NCI-H2081 treated with DMSO at 0.1 percent for 48 hours (cell line): Measurements from ENCODE around the gene LEF1.
"Not testable (repeated sequence)": the region's sequence is repeated elsewhere in the genome, so short reads cannot be mapped to it uniquely, and the experiment has no call there.

Experiments used
- DNase-seq: peaks from one replicate; lab custom pipeline; 2025; lab: John Stamatoyannopoulos, UW

Gene LEF1

GRCh38 chr4:108031427-108032083 lies 137.2 kb downstream of the LEF1 start:
- no peak for DNase-seq

- no peak for DNase-seq
Measured at GRCh38 chr4:108030332-108030731, 138.4 kb downstream of the LEF1 start.

GRCh38 chr4:108029731-108030130 lies 139.0 kb downstream of the LEF1 start:
- no peak for DNase-seq

GRCh38 chr4:108029016-108029720 lies 139.6 kb downstream of the LEF1 start:
- DNase-seq, result no peak

- no peak for DNase-seq
Measured at GRCh38 chr4:108024878-108025165, 143.9 kb downstream of the LEF1 start.

GRCh38 chr4:108024085-108024877 lies 144.5 kb downstream of the LEF1 start:
- DNase-seq, result no peak

GRCh38 chr4:108018884-108019187 lies 149.9 kb downstream of the LEF1 start:
- no peak for DNase-seq

GRCh38 chr4:108018040-108018883 lies 150.5 kb downstream of the LEF1 start:
- DNase-seq, result peak; percentile 3

GRCh38 chr4:108013955-108014354 lies 154.8 kb downstream of the LEF1 start:
- no peak for DNase-seq

- no peak for DNase-seq
Measured at GRCh38 chr4:108013327-108013726, 155.4 kb downstream of the LEF1 start.

GRCh38 chr4:108012382-108012781 lies 156.3 kb downstream of the LEF1 start:
- DNase-seq, result not testable (repeated sequence)

- DNase-seq, result no peak
Measured at GRCh38 chr4:108010167-108010566, 158.6 kb downstream of the LEF1 start.

- no peak for DNase-seq
Measured at GRCh38 chr4:108008721-108009120, 160.0 kb downstream of the LEF1 start.

- no peak for DNase-seq
Measured at GRCh38 chr4:108007984-108008383, 160.7 kb downstream of the LEF1 start.

GRCh38 chr4:108006361-108006760 lies 162.4 kb downstream of the LEF1 start:
- DNase-seq, result no peak

GRCh38 chr4:108005807-108006206 lies 162.9 kb downstream of the LEF1 start:
- DNase-seq, result no peak

- no peak for DNase-seq
Measured at GRCh38 chr4:108004646-108005045, 164.1 kb downstream of the LEF1 start.

- no peak for DNase-seq
Measured at GRCh38 chr4:108003982-108004515, 164.7 kb downstream of the LEF1 start.

GRCh38 chr4:108001540-108002135 lies 167.1 kb downstream of the LEF1 start:
- DNase-seq, result no peak

- no peak for DNase-seq
Measured at GRCh38 chr4:107999932-108000539, 168.7 kb downstream of the LEF1 start.

GRCh38 chr4:107997794-107998193 lies 170.9 kb downstream of the LEF1 start:
- DNase-seq, result no peak
